GM12872 (cell line): ENCODE measurements around the gene CXCL14.

Experiments used
- CTCF ChIP-seq: IDR thresholded peaks from 3 replicates; pipeline ENCODE4 v1.5.1; 2011; ENCODE audit warnings: low read depth, mild to moderate bottlenecking, low read length, moderate library complexity; ENCODE audit not compliant: insufficient read depth

CXCL14 gene

GRCh38 chr5:135574493-135574892, 4.3 kb downstream of the CXCL14 start:
- TF ChIP-seq CTCF: no peak

GRCh38 chr5:135571902-135572301, 6.9 kb downstream of the CXCL14 start:
- TF ChIP-seq CTCF: no peak

- no peak for TF ChIP-seq CTCF
Observed at GRCh38 chr5:135571066-135571609, 7.7 kb downstream of the CXCL14 start.

DNA sequence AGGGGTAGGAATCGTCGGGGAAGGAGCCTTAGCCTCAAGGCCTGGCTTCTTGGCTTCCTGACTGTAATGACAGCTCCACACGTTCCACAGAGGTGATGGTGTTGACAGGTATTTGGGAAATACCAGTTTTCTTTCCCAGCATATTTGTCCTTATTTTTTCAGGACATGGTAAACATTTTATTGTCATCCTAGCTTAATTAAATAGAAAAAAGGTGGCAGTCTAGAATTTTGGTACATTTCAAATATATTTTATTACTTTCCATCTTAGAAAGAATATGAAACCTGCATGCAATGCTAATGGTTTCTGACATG, 8.4 kb downstream of the CXCL14 start:
- TF ChIP-seq CTCF: no peak

GRCh38 chr5:135569755-135570452, 8.9 kb downstream of the CXCL14 start:
- TF ChIP-seq CTCF: peak; percentile 65; the same call in 2 of the 3 replicates

DNA sequence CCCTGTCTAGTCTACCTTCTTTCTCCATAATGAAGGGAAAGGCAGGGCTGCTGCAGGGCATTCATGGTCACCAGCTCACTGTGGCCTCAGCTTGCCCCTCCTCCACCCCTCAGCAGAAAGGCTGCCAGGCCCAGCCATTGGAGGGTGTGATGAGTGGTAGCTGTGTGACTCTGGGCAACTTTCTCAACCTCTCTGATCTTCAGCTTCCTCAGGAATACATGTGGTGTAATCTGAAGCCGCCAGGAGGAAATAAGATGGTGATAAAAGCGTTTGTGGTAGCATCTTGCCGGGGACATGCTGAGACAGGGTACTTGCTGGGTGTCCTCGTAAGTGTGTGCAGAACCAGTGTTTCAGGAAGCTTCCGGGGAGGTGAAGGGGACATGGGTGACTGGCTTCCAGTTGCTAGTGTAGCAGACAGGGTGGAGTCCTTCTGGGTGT, 9.8 kb downstream of the CXCL14 start:
- no peak for TF ChIP-seq CTCF

GRCh38 chr5:135568246-135568645, 10.5 kb downstream of the CXCL14 start:
- no peak for TF ChIP-seq CTCF
